ENCODE measurements around the gene RPS6KA3.
A peak's percentile ranks its signal among the peaks of the same experiment; 100 is the strongest.

The RPS6KA3 gene

GRCh38 chrX:20267931-20268701 is 1.4 kb upstream of the RPS6KA3 start:
- TF ChIP-seq, protein P1, sequence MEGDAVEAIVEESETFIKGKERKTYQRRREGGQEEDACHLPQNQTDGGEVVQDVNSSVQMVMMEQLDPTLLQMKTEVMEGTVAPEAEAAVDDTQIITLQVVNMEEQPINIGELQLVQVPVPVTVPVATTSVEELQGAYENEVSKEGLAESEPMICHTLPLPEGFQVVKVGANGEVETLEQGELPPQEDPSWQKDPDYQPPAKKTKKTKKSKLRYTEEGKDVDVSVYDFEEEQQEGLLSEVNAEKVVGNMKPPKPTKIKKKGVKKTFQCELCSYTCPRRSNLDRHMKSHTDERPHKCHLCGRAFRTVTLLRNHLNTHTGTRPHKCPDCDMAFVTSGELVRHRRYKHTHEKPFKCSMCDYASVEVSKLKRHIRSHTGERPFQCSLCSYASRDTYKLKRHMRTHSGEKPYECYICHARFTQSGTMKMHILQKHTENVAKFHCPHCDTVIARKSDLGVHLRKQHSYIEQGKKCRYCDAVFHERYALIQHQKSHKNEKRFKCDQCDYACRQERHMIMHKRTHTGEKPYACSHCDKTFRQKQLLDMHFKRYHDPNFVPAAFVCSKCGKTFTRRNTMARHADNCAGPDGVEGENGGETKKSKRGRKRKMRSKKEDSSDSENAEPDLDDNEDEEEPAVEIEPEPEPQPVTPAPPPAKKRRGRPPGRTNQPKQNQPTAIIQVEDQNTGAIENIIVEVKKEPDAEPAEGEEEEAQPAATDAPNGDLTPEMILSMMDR (IDR thresholded peaks at IDR 0.05; ENCODE audit: control extremely low read depth, extremely low read depth, low read depth, missing control alignments) = no peak
- ChIA-PET POLR2A (no interaction called here), CTCF (no interaction called here)

GRCh38 chrX:20267607-20267930 is 860 bp upstream of the RPS6KA3 start:
- TF ChIP-seq, protein P1 (IDR thresholded peaks at IDR 0.05; ENCODE audit: control extremely low read depth, extremely low read depth, low read depth, missing control alignments) = no peak
- no peak for DNase-seq (ENCODE audit: extremely low spot score)
- ChIA-PET POLR2A (interaction anchor here (0.6 kb wide), 2 partner anchors 12 to 151 kb away, joined by 3 to 4 read pairs; no protein-coding TSS in a partner anchor), CTCF (no interaction called here)

More at GRCh38 chrX:20267931-20268701, 1.4 kb upstream of the RPS6KA3 start:
- peak; percentile 35 for DNase-seq (ENCODE audit: extremely low spot score)

DNA sequence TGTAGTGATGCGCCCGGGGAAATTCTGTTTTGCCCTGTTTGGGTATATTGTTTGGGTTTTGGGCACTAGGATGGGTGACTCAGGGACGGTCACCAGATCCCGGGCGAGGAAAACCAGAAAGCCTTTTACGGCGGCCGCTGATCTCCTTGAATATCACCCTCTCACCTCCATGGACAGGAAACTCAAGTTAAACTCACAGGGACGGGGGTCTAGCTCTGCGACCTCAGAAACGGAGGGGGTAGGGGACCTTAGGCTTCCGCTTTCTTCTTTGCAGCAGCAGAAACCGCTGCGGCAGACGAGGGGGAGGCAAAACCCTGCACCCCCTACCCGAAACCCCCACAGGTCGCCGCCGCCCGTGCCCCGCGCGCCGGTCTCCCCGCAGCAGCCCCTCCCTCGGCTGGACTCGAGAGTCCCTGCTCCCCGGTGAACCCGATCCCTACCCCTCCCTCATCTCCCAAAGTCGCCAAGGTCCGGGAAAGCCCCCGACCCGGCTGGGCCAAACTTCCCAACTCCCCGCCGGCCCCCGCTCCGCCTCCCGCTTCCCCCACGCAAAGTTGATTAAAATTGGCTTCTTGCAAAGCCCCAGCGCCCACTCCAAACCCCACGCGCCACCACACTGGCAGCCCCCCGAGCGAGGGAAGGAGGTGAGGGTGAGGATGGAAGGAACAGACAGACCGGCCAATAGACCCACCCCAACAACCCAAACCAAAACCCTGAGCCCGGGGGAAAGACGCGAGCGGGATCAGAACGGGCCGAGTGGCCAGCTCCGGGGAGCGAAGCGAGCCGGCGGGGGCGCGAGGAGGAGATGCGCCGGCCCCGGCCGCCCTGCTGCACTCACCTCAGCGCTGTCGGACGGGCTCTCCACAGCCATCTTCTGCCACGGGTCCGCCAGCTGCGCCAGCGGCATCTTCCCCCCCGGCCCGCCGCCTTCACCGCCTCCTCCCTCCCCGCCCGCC is 705 bp downstream of the RPS6KA3 start:
- POLR2A ChIA-PET = no interaction called here
- TF ChIP-seq, protein P1 (IDR thresholded peaks at IDR 0.05; ENCODE audit: control extremely low read depth, extremely low read depth, low read depth, missing control alignments) = no peak
- CTCF ChIA-PET = no interaction called here
- DNase-seq (ENCODE audit: extremely low spot score) = peak; percentile 15

GRCh38 chrX:20265221-20265725 is 1.4 kb downstream of the RPS6KA3 start:
- TF ChIP-seq, protein P1 (IDR thresholded peaks at IDR 0.05; ENCODE audit: control extremely low read depth, extremely low read depth, low read depth, missing control alignments) = no peak
- POLR2A ChIA-PET = no interaction called here
- peak; percentile 37 for DNase-seq (ENCODE audit: extremely low spot score)
- CTCF ChIA-PET = no interaction called here

GRCh38 chrX:20263474-20263873 is 3.2 kb downstream of the RPS6KA3 start:
- TF ChIP-seq, protein P1 (IDR thresholded peaks at IDR 0.05; ENCODE audit: control extremely low read depth, extremely low read depth, low read depth, missing control alignments) = no peak
- ChIA-PET CTCF (no interaction called here), POLR2A (no interaction called here)
- DNase-seq (ENCODE audit: extremely low spot score) = no peak

DNA sequence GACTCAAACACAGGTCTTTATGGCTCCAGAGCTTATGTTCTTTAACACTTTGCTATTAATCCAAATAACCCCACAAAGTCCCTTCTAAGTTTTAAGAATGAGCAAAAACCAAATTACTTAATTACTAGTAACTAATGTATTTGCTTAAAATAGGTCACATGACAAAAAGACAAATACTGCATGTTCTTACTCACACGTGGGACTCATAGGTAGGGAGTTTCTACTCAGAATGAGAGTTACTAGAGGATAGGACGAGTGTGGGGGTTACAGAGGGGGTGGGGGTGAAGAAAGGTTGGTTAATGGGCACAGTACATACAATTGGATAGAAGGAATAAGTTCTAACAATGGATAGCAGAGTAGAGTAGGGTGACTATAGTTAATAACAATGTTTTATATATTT is 5.8 kb downstream of the RPS6KA3 start:
- DNase-seq (ENCODE audit: extremely low spot score) = no peak
- TF ChIP-seq, protein P1 (IDR thresholded peaks at IDR 0.05; ENCODE audit: control extremely low read depth, extremely low read depth, low read depth, missing control alignments) = no peak
- ChIA-PET CTCF (no interaction called here), POLR2A (no interaction called here)
